GM12878 (cell line): ENCODE measurements around the gene INPP5D.
"Not testable (repeated sequence)": the region's sequence is repeated elsewhere in the genome, so short reads cannot be mapped to it uniquely, and the experiment has no call there.

ENCODE experiments used
- ATF2 ChIP-seq: IDR thresholded peaks from 2 replicates; pipeline ENCODE4 v1.6.1; 2012; ENCODE audit warnings: low read length, inconsistent platforms
- CTCF ChIP-seq, 3 experiments: IDR thresholded peaks in 2 of 3; conservative IDR thresholded peaks in 1 of 3; 2 replicates each; pipeline ENCODE4 v1.5.1; 2011; ENCODE audit warnings: low read depth in 3 of 3, low read length in 3 of 3, mild to moderate bottlenecking in 3 of 3, control low read depth in 2 of 3, moderate library complexity in 2 of 3, inconsistent platforms in 1 of 3, mixed read lengths in 1 of 3; ENCODE audit not compliant: control insufficient read depth in 2 of 3, insufficient read depth in 1 of 3; ENCODE audit errors: extremely low read depth in 1 of 3
- EED ChIP-seq: sonication (generic); IDR thresholded peaks from 2 replicates; pipeline ENCODE4 v1.6.1; 2016; ENCODE audit warnings: antibody characterized with exemption, low read depth
- EGR1 ChIP-seq, 2 experiments: IDR thresholded peaks; 1 replicate in 1 of 2; 2 replicates in 1 of 2; pipeline ENCODE4 v1.6.1; 2011 to 2012; ENCODE audit warnings: low read depth in 2 of 2, low read length in 2 of 2, borderline replicate concordance in 1 of 2, mild to moderate bottlenecking in 1 of 2, moderate library complexity in 1 of 2
- EZH2 ChIP-seq: IDR thresholded peaks from 2 replicates; pipeline ENCODE4 v1.6.1; 2012; ENCODE audit warnings: low read depth, mild to moderate bottlenecking, control low read depth, inconsistent platforms, low read length, borderline replicate concordance; ENCODE audit not compliant: control insufficient read depth
- GABPA ChIP-seq: IDR thresholded peaks from 2 replicates; pipeline ENCODE4 v1.6.1; 2014; ENCODE audit warnings: antibody characterized with exemption, low read depth, mild to moderate bottlenecking, inconsistent platforms
- MEF2A ChIP-seq: IDR thresholded peaks from 2 replicates; pipeline ENCODE4 v1.6.1; 2011; ENCODE audit warnings: low read depth, mild to moderate bottlenecking, low read length, moderate library complexity; ENCODE audit not compliant: insufficient read depth
- MXI1 ChIP-seq: fragments of 150-350 bp; IDR thresholded peaks from 2 replicates; pipeline ENCODE4 v1.6.1; 2011; ENCODE audit warnings: low read depth, mild to moderate bottlenecking, inconsistent platforms, low read length, improper control_type of control experiment
- NR2F1 ChIP-seq: fragments of 450-650 bp; conservative IDR thresholded peaks from 2 replicates; pipeline ENCODE4 v1.6.1; 2017; ENCODE audit warnings: mild to moderate bottlenecking
- NRF1 ChIP-seq: conservative IDR thresholded peaks from 2 replicates; pipeline ENCODE4 v1.6.1; 2011; ENCODE audit warnings: mild to moderate bottlenecking, low read depth, low read length, improper control_type of control experiment
- POLR2A ChIP-seq: IDR thresholded peaks from 2 replicates; pipeline ENCODE4 v1.6.1; 2011; ENCODE audit warnings: low read depth, mild to moderate bottlenecking, low read length
- SREBF2 ChIP-seq: IDR thresholded peaks from 2 replicates; pipeline ENCODE4 v1.6.1; 2012; ENCODE audit warnings: mild to moderate bottlenecking, low read length
- ZNF24 ChIP-seq: fragments of 450-650 bp; IDR thresholded peaks from 2 replicates; pipeline ENCODE4 v1.6.1; 2017; ENCODE audit warnings: antibody characterized with exemption, mild to moderate bottlenecking

- not testable (repeated sequence) for TF ChIP-seq POLR2A; CTCF (IDR thresholded peaks at IDR 0.05 in 2 of 3, conservative IDR thresholded peaks at IDR 0.05 in 1 of 3; ENCODE audit: control insufficient read depth in 2 of 3, extremely low read depth in 1 of 3, insufficient read depth in 1 of 3, low read depth in 3 of 3, low read length in 3 of 3); NRF1; MEF2A; EZH2; GABPA; EED; MXI1; EGR1 (IDR thresholded peaks at IDR 0.05; ENCODE audit: borderline replicate concordance in 1 of 2, low read depth in 2 of 2, low read length in 2 of 2); NR2F1; ATF2; SREBF2; ZNF24
Measured at GRCh38 chr2:233156461-233156860, 96.3 kb downstream of the INPP5D start.
